WTC11 (cell line): ENCODE measurements around the gene ELOVL1. TPM values are rescaled to one million over a fixed set of nuclear protein-coding genes. Genes with fewer than 3 reads are reported as not detected.

Experiments
- ATAC-seq: fragments of 200-7000 bp; cut with Tn5 transposase; 2 replicates; pipeline ENCODE4 v1.10.0; 2021; ENCODE audit warnings: mild to moderate bottlenecking, moderate library complexity
- CTCF ChIA-PET: fragments of 300-600 bp; sonication (Branson Sonifier 250); formaldehyde crosslinking; loops from one replicate; lab custom pipeline; 2021; ENCODE audit warnings: antibody characterized with exemption; lab: Charles Lee
- POLR2A ChIA-PET: fragments of 350-600 bp; sonication (Branson Sonifier 250); formaldehyde crosslinking; loops from one replicate; lab custom pipeline; 2021; ENCODE audit warnings: antibody characterized with exemption; lab: Charles Lee
- DNase-seq: peaks from one replicate; pipeline ENCODE4 v3.0.0; 2021; ENCODE audit warnings: low spot score
- H3K27ac Mint-ChIP-seq: 2 replicates; pipeline ENCODE4 v1.8.0; 2021; ENCODE audit warnings: mixed read lengths
- H3K27me3 Mint-ChIP-seq: 2 replicates; pipeline ENCODE4 v1.8.0; 2021; ENCODE audit warnings: low read depth, mild to moderate bottlenecking, moderate library complexity, mixed read lengths
- H3K36me3 Mint-ChIP-seq: 2 replicates; pipeline ENCODE4 v1.8.0; 2021; ENCODE audit warnings: mixed read lengths
- H3K4me1 Mint-ChIP-seq: 2 replicates; pipeline ENCODE4 v1.8.0; 2022; ENCODE audit warnings: mixed read lengths
- H3K4me3 Mint-ChIP-seq: 2 replicates; pipeline ENCODE4 v1.8.0; 2021; ENCODE audit warnings: mild to moderate bottlenecking, moderate library complexity, mixed read lengths
- H3K9me3 Mint-ChIP-seq: 2 replicates; pipeline ENCODE4 v1.8.0; 2021; ENCODE audit warnings: mixed read lengths
- GTF2I ChIP-seq: fragments of 250-450 bp; sonication (Bioruptor Pico); conservative IDR thresholded peaks from 2 replicates; pipeline ENCODE4 v1.4.0; 2021; ENCODE audit warnings: mild to moderate bottlenecking
- NR2C2 ChIP-seq: sonication (generic); formaldehyde crosslinking; IDR thresholded peaks from 2 replicates; pipeline ENCODE4 v1.8.0; 2022; ENCODE audit warnings: mild to moderate bottlenecking, missing genetic modification reagents
- ZNF121 ChIP-seq: sonication (generic); formaldehyde crosslinking; IDR thresholded peaks from 2 replicates; pipeline ENCODE4 v1.8.0; 2023; ENCODE audit warnings: missing genetic modification reagents
- ZNF671 ChIP-seq: fragments of 250-450 bp; sonication (Bioruptor Pico); IDR thresholded peaks from 2 replicates; pipeline ENCODE4 v1.8.0; 2021; ENCODE audit warnings: mild to moderate bottlenecking
- total RNA-seq: library from RNA; stranded (reverse); gene quantifications from 3 replicates; pipeline ENCODE4 v1.2.3, GENCODE V29; 2021
- TF ChIP-seq, protein P1 (sequence below): sonication (generic); formaldehyde crosslinking; IDR thresholded peaks from 2 replicates; pipeline ENCODE4 v1.8.0; 2023; ENCODE audit warnings: missing genetic modification reagents, mild to moderate bottlenecking, borderline replicate concordance
- TF ChIP-seq, protein P2 (sequence below): sonication (generic); formaldehyde crosslinking; IDR thresholded peaks from 2 replicates; pipeline ENCODE4 v1.8.1; 2023; ENCODE audit warnings: mild to moderate bottlenecking, moderate library complexity, missing genetic modification reagents
- TF ChIP-seq, protein P3 (sequence below): sonication (generic); formaldehyde crosslinking; conservative IDR thresholded peaks from 2 replicates; pipeline ENCODE4 v1.8.1; 2023; ENCODE audit warnings: mild to moderate bottlenecking, low read depth, missing genetic modification reagents, moderate library complexity
- TF ChIP-seq, protein P4 (sequence below): sonication (generic); formaldehyde crosslinking; IDR thresholded peaks from 2 replicates; pipeline ENCODE4 v1.8.1; 2023; ENCODE audit warnings: mild to moderate bottlenecking, missing genetic modification reagents, borderline replicate concordance
- TF ChIP-seq, protein P5 (sequence below): fragments of 250-450 bp; sonication (Bioruptor Pico); IDR thresholded peaks from 2 replicates; pipeline ENCODE4 v1.9.0; 2021; ENCODE audit warnings: mild to moderate bottlenecking
- TF ChIP-seq, protein P6 (sequence below): sonication (generic); formaldehyde crosslinking; IDR thresholded peaks from 2 replicates; pipeline ENCODE4 v1.8.0; 2022; ENCODE audit warnings: missing genetic modification reagents
- TF ChIP-seq, protein P7 (sequence below): sonication (generic); formaldehyde crosslinking; IDR thresholded peaks from 2 replicates; pipeline ENCODE4 v1.8.0; 2022; ENCODE audit warnings: mild to moderate bottlenecking, missing genetic modification reagents

Gene ELOVL1
- total RNA-seq, 1 experiment from 2014 or later: 26.6 TPM

DNA sequence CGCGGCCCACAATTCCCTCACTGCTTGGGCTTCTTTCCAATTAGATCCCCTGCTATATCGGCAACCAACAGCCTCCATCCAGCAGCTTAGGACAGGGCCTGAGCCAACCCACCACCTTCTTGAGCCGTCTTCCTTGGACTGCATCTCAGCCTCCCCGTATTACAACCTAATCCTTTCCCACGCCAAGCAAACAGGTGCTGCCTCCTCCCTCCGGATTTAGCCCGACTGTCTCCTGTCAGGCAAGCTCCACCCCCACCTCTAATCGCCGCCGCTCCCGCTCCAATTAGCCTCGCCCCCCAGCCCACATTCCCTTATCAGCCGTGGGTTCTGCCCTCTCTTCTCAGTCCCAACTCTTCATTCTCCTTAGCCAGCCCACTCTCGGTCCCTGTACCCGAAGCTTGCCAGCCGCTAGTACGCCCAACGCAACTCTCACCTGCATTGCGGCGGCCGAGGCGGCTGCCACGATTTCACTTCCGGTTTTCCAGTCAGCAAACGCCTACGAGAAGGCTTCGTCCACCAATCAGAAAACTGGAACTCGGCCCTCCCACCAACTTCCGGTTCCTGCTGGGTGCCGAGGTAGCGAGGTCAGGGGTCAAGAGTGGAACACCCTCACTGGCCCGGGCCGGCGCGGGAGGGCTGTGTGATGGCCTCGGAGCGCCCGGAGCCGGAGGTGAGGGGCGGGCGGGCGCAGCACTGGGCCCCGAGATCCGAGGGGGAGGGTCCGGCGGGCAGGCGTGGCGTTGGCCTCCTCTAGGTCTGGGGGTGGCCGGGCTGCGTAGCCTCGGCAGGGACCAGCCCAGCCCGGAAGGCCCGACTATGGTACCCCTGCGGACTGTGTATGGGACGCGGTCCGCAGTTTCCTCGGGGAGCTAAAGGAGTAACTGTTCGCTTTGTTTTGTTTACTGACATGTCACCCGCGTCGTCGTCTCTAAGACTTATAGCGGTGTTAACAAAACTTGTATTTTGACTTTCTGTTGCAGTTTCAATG lies 21.8 kb upstream of the ELOVL1 start, which contains the start of the genes MED8 and SZT2 (continued):
- TF ChIP-seq, protein P1, sequence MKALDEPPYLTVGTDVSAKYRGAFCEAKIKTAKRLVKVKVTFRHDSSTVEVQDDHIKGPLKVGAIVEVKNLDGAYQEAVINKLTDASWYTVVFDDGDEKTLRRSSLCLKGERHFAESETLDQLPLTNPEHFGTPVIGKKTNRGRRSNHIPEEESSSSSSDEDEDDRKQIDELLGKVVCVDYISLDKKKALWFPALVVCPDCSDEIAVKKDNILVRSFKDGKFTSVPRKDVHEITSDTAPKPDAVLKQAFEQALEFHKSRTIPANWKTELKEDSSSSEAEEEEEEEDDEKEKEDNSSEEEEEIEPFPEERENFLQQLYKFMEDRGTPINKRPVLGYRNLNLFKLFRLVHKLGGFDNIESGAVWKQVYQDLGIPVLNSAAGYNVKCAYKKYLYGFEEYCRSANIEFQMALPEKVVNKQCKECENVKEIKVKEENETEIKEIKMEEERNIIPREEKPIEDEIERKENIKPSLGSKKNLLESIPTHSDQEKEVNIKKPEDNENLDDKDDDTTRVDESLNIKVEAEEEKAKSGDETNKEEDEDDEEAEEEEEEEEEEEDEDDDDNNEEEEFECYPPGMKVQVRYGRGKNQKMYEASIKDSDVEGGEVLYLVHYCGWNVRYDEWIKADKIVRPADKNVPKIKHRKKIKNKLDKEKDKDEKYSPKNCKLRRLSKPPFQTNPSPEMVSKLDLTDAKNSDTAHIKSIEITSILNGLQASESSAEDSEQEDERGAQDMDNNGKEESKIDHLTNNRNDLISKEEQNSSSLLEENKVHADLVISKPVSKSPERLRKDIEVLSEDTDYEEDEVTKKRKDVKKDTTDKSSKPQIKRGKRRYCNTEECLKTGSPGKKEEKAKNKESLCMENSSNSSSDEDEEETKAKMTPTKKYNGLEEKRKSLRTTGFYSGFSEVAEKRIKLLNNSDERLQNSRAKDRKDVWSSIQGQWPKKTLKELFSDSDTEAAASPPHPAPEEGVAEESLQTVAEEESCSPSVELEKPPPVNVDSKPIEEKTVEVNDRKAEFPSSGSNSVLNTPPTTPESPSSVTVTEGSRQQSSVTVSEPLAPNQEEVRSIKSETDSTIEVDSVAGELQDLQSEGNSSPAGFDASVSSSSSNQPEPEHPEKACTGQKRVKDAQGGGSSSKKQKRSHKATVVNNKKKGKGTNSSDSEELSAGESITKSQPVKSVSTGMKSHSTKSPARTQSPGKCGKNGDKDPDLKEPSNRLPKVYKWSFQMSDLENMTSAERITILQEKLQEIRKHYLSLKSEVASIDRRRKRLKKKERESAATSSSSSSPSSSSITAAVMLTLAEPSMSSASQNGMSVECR: peak; percentile 86; the same call in 1 of the 2 replicates
- TF ChIP-seq ZNF671: no peak
- TF ChIP-seq ZNF121: no peak
- TF ChIP-seq, protein P2, sequence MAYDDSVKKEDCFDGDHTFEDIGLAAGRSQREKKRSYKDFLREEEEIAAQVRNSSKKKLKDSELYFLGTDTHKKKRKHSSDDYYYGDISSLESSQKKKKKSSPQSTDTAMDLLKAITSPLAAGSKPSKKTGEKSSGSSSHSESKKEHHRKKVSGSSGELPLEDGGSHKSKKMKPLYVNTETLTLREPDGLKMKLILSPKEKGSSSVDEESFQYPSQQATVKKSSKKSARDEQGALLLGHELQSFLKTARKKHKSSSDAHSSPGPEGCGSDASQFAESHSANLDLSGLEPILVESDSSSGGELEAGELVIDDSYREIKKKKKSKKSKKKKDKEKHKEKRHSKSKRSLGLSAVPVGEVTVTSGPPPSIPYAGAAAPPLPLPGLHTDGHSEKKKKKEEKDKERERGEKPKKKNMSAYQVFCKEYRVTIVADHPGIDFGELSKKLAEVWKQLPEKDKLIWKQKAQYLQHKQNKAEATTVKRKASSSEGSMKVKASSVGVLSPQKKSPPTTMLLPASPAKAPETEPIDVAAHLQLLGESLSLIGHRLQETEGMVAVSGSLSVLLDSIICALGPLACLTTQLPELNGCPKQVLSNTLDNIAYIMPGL (CRISPR knock-in tag): peak; percentile 38; the same call in 1 of the 2 replicates

DNA sequence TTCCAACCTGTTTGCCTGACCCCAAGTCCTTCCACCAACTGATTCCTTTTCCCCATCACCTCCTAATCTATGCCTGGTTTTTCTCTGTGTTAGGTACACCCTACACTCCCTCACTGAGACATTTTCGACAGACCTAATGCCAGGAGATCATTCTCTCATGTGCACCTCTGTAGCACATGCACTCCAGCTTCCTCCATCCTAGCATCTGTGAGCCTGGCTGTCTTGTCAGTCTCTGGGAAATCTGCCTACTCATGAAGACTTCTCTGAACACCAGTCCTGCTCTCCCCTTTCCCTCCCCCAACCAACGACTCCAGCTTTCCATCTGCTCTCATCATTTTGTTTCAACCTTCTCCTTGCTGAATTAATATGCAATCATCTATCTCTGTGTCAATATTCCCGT lies 20.8 kb upstream of the ELOVL1 start:
- H3K9me3 Mint-ChIP-seq: no peaks in the 10 kb centered on the region
- ATAC-seq (no peak), DNase-seq (no peak)
- peaks cover 26% of the 10 kb centered on the region for H3K36me3 Mint-ChIP-seq
- no peaks in the 10 kb centered on the region; the same call in 1 of the 2 replicates for H3K27me3 Mint-ChIP-seq
- peaks cover 19% of the 10 kb centered on the region for H3K4me1 Mint-ChIP-seq
- peak overlapping the region; percentile 99 for H3K4me3 Mint-ChIP-seq
- CTCF ChIA-PET: interaction anchor here (0.6 to 2.4 kb wide), 6 partner anchors 21 to 261 kb away, joined by 3 to 8 read pairs (median 4); partner anchors contain the start of genes C1orf210, CDC20, ELOVL1 and KDM4A
- POLR2A ChIA-PET: interaction anchor here (0.6 to 2.5 kb wide), 2 partner anchors 11 to 30 kb away, joined by 3 to 17 read pairs; partner anchors contain the start of gene CDC20
- H3K27ac Mint-ChIP-seq: peak overlapping the region; percentile 99
- TF ChIP-seq, protein P3, sequence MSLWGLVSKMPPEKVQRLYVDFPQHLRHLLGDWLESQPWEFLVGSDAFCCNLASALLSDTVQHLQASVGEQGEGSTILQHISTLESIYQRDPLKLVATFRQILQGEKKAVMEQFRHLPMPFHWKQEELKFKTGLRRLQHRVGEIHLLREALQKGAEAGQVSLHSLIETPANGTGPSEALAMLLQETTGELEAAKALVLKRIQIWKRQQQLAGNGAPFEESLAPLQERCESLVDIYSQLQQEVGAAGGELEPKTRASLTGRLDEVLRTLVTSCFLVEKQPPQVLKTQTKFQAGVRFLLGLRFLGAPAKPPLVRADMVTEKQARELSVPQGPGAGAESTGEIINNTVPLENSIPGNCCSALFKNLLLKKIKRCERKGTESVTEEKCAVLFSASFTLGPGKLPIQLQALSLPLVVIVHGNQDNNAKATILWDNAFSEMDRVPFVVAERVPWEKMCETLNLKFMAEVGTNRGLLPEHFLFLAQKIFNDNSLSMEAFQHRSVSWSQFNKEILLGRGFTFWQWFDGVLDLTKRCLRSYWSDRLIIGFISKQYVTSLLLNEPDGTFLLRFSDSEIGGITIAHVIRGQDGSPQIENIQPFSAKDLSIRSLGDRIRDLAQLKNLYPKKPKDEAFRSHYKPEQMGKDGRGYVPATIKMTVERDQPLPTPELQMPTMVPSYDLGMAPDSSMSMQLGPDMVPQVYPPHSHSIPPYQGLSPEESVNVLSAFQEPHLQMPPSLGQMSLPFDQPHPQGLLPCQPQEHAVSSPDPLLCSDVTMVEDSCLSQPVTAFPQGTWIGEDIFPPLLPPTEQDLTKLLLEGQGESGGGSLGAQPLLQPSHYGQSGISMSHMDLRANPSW: no peak
- no peak for TF ChIP-seq GTF2I (CRISPR knock-in tag)
- TF ChIP-seq NR2C2 (CRISPR knock-in tag): no peak
- TF ChIP-seq, protein P4, sequence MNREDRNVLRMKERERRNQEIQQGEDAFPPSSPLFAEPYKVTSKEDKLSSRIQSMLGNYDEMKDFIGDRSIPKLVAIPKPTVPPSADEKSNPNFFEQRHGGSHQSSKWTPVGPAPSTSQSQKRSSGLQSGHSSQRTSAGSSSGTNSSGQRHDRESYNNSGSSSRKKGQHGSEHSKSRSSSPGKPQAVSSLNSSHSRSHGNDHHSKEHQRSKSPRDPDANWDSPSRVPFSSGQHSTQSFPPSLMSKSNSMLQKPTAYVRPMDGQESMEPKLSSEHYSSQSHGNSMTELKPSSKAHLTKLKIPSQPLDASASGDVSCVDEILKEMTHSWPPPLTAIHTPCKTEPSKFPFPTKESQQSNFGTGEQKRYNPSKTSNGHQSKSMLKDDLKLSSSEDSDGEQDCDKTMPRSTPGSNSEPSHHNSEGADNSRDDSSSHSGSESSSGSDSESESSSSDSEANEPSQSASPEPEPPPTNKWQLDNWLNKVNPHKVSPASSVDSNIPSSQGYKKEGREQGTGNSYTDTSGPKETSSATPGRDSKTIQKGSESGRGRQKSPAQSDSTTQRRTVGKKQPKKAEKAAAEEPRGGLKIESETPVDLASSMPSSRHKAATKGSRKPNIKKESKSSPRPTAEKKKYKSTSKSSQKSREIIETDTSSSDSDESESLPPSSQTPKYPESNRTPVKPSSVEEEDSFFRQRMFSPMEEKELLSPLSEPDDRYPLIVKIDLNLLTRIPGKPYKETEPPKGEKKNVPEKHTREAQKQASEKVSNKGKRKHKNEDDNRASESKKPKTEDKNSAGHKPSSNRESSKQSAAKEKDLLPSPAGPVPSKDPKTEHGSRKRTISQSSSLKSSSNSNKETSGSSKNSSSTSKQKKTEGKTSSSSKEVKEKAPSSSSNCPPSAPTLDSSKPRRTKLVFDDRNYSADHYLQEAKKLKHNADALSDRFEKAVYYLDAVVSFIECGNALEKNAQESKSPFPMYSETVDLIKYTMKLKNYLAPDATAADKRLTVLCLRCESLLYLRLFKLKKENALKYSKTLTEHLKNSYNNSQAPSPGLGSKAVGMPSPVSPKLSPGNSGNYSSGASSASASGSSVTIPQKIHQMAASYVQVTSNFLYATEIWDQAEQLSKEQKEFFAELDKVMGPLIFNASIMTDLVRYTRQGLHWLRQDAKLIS: no peak
- TF ChIP-seq, protein P5, sequence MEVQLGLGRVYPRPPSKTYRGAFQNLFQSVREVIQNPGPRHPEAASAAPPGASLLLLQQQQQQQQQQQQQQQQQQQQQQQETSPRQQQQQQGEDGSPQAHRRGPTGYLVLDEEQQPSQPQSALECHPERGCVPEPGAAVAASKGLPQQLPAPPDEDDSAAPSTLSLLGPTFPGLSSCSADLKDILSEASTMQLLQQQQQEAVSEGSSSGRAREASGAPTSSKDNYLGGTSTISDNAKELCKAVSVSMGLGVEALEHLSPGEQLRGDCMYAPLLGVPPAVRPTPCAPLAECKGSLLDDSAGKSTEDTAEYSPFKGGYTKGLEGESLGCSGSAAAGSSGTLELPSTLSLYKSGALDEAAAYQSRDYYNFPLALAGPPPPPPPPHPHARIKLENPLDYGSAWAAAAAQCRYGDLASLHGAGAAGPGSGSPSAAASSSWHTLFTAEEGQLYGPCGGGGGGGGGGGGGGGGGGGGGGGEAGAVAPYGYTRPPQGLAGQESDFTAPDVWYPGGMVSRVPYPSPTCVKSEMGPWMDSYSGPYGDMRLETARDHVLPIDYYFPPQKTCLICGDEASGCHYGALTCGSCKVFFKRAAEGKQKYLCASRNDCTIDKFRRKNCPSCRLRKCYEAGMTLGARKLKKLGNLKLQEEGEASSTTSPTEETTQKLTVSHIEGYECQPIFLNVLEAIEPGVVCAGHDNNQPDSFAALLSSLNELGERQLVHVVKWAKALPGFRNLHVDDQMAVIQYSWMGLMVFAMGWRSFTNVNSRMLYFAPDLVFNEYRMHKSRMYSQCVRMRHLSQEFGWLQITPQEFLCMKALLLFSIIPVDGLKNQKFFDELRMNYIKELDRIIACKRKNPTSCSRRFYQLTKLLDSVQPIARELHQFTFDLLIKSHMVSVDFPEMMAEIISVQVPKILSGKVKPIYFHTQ: no peak
- TF ChIP-seq, protein P6, sequence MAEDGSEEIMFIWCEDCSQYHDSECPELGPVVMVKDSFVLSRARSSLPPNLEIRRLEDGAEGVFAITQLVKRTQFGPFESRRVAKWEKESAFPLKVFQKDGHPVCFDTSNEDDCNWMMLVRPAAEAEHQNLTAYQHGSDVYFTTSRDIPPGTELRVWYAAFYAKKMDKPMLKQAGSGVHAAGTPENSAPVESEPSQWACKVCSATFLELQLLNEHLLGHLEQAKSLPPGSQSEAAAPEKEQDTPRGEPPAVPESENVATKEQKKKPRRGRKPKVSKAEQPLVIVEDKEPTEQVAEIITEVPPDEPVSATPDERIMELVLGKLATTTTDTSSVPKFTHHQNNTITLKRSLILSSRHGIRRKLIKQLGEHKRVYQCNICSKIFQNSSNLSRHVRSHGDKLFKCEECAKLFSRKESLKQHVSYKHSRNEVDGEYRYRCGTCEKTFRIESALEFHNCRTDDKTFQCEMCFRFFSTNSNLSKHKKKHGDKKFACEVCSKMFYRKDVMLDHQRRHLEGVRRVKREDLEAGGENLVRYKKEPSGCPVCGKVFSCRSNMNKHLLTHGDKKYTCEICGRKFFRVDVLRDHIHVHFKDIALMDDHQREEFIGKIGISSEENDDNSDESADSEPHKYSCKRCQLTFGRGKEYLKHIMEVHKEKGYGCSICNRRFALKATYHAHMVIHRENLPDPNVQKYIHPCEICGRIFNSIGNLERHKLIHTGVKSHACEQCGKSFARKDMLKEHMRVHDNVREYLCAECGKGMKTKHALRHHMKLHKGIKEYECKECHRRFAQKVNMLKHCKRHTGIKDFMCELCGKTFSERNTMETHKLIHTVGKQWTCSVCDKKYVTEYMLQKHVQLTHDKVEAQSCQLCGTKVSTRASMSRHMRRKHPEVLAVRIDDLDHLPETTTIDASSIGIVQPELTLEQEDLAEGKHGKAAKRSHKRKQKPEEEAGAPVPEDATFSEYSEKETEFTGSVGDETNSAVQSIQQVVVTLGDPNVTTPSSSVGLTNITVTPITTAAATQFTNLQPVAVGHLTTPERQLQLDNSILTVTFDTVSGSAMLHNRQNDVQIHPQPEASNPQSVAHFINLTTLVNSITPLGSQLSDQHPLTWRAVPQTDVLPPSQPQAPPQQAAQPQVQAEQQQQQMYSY: no peak
- TF ChIP-seq, protein P7, sequence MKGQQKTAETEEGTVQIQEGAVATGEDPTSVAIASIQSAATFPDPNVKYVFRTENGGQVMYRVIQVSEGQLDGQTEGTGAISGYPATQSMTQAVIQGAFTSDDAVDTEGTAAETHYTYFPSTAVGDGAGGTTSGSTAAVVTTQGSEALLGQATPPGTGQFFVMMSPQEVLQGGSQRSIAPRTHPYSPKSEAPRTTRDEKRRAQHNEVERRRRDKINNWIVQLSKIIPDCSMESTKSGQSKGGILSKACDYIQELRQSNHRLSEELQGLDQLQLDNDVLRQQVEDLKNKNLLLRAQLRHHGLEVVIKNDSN: no peak
